HepG2 (cell line): ENCODE results near the gene GDPD4. TPM values are rescaled to one million over a fixed set of nuclear protein-coding genes. Genes with fewer than 3 reads are reported as not detected.

Experiments
- ATAC-seq: fragments of 200-7000 bp; cut with Tn5 transposase; 3 replicates; pipeline ENCODE4 v1.9.1; 2020; ENCODE audit warnings: mild to moderate bottlenecking, moderate library complexity
- BruUV-seq: library from RNA; stranded (reverse); fragments of 400-500 nt; replicated peaks from 2 replicates; lab custom pipeline; 2021; lab: Mats Ljungman, UMichigan
- CTCF ChIA-PET: fragments of 300-600 bp; formaldehyde crosslinking; extraction: SDS; loops from one replicate; lab custom pipeline; 2021; ENCODE audit warnings: low total read pairs, inconsistent platforms, low intra/inter-chr PET ratio; lab: Yijun Ruan, JAX
- POLR2A ChIA-PET: fragments of 350-600 bp; sonication (Branson Sonifier 250); formaldehyde crosslinking; loops from one replicate; lab custom pipeline; 2020; ENCODE audit warnings: antibody characterized with exemption, inconsistent platforms; lab: Yijun Ruan, JAX
- DNase-seq: peaks from one replicate; pipeline ENCODE4 v3.0.0-alpha.2; 2015; ENCODE audit warnings: low spot score
- FAIRE-seq: peaks from 3 replicates; lab custom pipeline; 2011; peaks lifted over from hg19 to GRCh38; lab: Jason Lieb, UNC
- H2AFZ ChIP-seq: one replicate; pipeline ENCODE4 v1.6.1; 2011; ENCODE audit warnings: low read length, inconsistent platforms
- H3K27ac ChIP-seq: fragments of 300-600 bp; 3 replicates; pipeline ENCODE4 v1.8.0; 2011; ENCODE audit warnings: mixed run types, mild to moderate bottlenecking, mixed read lengths, low read length, inconsistent platforms; ENCODE audit not compliant: insufficient read depth; ENCODE audit errors: extremely low read length
- H3K27me3 ChIP-seq, 2 experiments: fragments of 200-600 bp in 1 of 2; 2 replicates in 1 of 2; 3 replicates in 1 of 2; pipeline versions ENCODE4 v1.6.0 to v1.8.0; 2011; ENCODE audit warnings: low read length in 2 of 2, mild to moderate bottlenecking in 2 of 2, moderate library complexity in 2 of 2, inconsistent platforms in 1 of 2; ENCODE audit not compliant: insufficient read depth in 2 of 2, control insufficient read depth in 1 of 2
- H3K36me3 ChIP-seq, 2 experiments: fragments of 200-600 bp in 1 of 2; replicated peaks in 1 of 2; 2 replicates in 1 of 2; 3 replicates in 1 of 2; pipeline versions ENCODE4 v1.5.1 to v1.8.0; 2011; ENCODE audit warnings: low read length in 2 of 2, inconsistent platforms in 1 of 2; ENCODE audit not compliant: insufficient read depth in 2 of 2, control insufficient read depth in 1 of 2
- H3K4me1 ChIP-seq: 2 replicates; pipeline ENCODE4 v1.5.1; 2012; ENCODE audit warnings: low read length, inconsistent platforms; ENCODE audit not compliant: insufficient read depth
- H3K4me2 ChIP-seq: 2 replicates; pipeline ENCODE4 v1.6.0; 2011; ENCODE audit warnings: low read depth, low read length, inconsistent platforms
- H3K4me3 ChIP-seq, 3 experiments: fragments of 200-600 bp in 1 of 3; sonication (generic), shearing (Covaris generic) in 1 of 3; replicated peaks in 1 of 3; 2 replicates each; pipeline ENCODE4 v1.5.1; 2011 to 2016; ENCODE audit warnings: low read length in 3 of 3, inconsistent platforms in 2 of 3, low read depth in 2 of 3, mild to moderate bottlenecking in 2 of 3, control low read depth in 1 of 3, mixed read lengths in 1 of 3; ENCODE audit not compliant: insufficient read depth in 1 of 3
- H3K79me2 ChIP-seq: one replicate; pipeline ENCODE4 v1.6.1; 2011; ENCODE audit warnings: low read length, inconsistent platforms; ENCODE audit not compliant: insufficient read depth
- H3K9ac ChIP-seq: 2 replicates; pipeline ENCODE4 v1.6.0; 2011; ENCODE audit warnings: mild to moderate bottlenecking, low read depth, low read length, inconsistent platforms; ENCODE audit not compliant: insufficient read depth
- H3K9me3 ChIP-seq: 2 replicates; pipeline ENCODE4 v1.5.1; 2012; ENCODE audit warnings: mild to moderate bottlenecking, low read length
- H4K20me1 ChIP-seq: 2 replicates; pipeline ENCODE4 v1.6.0; 2011; ENCODE audit warnings: inconsistent platforms, mild to moderate bottlenecking, low read length, moderate library complexity; ENCODE audit not compliant: insufficient read depth
- ELF4 ChIP-seq: sonication (generic); formaldehyde crosslinking; IDR thresholded peaks from 2 replicates; pipeline ENCODE4 v1.5.0; 2020; ENCODE audit warnings: missing genetic modification reagents, mild to moderate bottlenecking, moderate library complexity, borderline replicate concordance
- HES4 ChIP-seq: sonication (generic); formaldehyde crosslinking; IDR thresholded peaks from 2 replicates; pipeline ENCODE4 v1.9.0; 2021; ENCODE audit warnings: mild to moderate bottlenecking, missing genetic modification reagents, borderline replicate concordance
- MTF1 ChIP-seq: sonication (generic); formaldehyde crosslinking; IDR thresholded peaks from 2 replicates; pipeline ENCODE4 v1.5.0; 2020; ENCODE audit warnings: missing genetic modification reagents
- POLR2G ChIP-seq: fragments of 200-400 bp; formaldehyde crosslinking; IDR thresholded peaks from 2 replicates; pipeline ENCODE4 v1.6.1; 2018; ENCODE audit warnings: mild to moderate bottlenecking, low read depth, low read length, moderate library complexity
- TBP ChIP-seq: sonication (generic); formaldehyde crosslinking; IDR thresholded peaks from 2 replicates; pipeline ENCODE4 v1.5.0; 2020; ENCODE audit warnings: missing genetic modification reagents
- ZMAT3 ChIP-seq: sonication (generic); formaldehyde crosslinking; conservative IDR thresholded peaks from 2 replicates; pipeline ENCODE4 v1.7.0; 2021; ENCODE audit warnings: missing genetic modification reagents
- ZNF496 ChIP-seq: sonication (generic); formaldehyde crosslinking; IDR thresholded peaks from 2 replicates; pipeline ENCODE4 v1.8.1; 2023; ENCODE audit warnings: mild to moderate bottlenecking, moderate library complexity, missing genetic modification reagents; ENCODE audit not compliant: insufficient replicate concordance
- ZSCAN25 ChIP-seq: sonication (generic); formaldehyde crosslinking; IDR thresholded peaks from 2 replicates; pipeline ENCODE4 v1.8.0; 2022; ENCODE audit warnings: mild to moderate bottlenecking, missing genetic modification reagents
- WGBS: methylation state at CpG from one replicate; pipeline ENCODE4 v1.1.6; 2017; ENCODE audit warnings: low lambda C conversion rate; 5-methylcytosine and 5-hydroxymethylcytosine counted together
- in situ Hi-C: cut with HindIII; loops from 2 replicates; pipeline ENCODE4 v1.10.0; 2017; ENCODE audit warnings: low pct_unique_long_range_greater_than_20kb; ENCODE audit not compliant: extremely low pct_ligation_motif_present
- intact Hi-C: fragments of 100-400 bp; cut with micrococcal nuclease; formaldehyde crosslinking; loops from one replicate; pipeline ENCODE4 v1.10.0; 2022; ENCODE audit not compliant: unreplicated experiment
- polyA plus RNA-seq, 8 experiments: library from polyadenylated mRNA; depleted of rRNA in 3 of 8; stranded (reverse) in 7 of 8; unstranded in 1 of 8; fragments of >200 nt; fragmentation: Illumina TruSeq in 4 of 8; extraction: Trizol in 4 of 8; gene quantifications; 2 replicates each; pipeline versions ENCODE4 v1.2.1 to v1.2.3, GENCODE V29; 2011 to 2016; ENCODE audit warnings: low read depth in 4 of 8, missing spikeins in 1 of 8, mixed read lengths in 1 of 8; ENCODE audit not compliant: insufficient read depth in 1 of 8
- total RNA-seq, 5 experiments: library from RNA; depleted of rRNA; stranded (reverse); fragments of >200 nt; fragmentation: Illumina TruSeq; extraction: Trizol; gene quantifications; 2 replicates each; pipeline ENCODE4 v1.2.3, GENCODE V29; 2016; ENCODE audit warnings: low read depth in 1 of 5
- TF ChIP-seq, protein P1 (sequence below): sonication (generic); formaldehyde crosslinking; IDR thresholded peaks from 2 replicates; pipeline ENCODE4 v1.5.0; 2020; ENCODE audit warnings: missing genetic modification reagents
- TF ChIP-seq, protein P2 (sequence below): sonication (generic); formaldehyde crosslinking; IDR thresholded peaks from 2 replicates; pipeline ENCODE4 v1.4.0; 2020; ENCODE audit warnings: mild to moderate bottlenecking, low read depth, missing genetic modification reagents
- TF ChIP-seq, protein P3 (sequence below): sonication (generic); formaldehyde crosslinking; IDR thresholded peaks from 2 replicates; pipeline ENCODE4 v1.4.0; 2020; ENCODE audit warnings: missing genetic modification reagents, borderline replicate concordance
- TF ChIP-seq, protein P4 (sequence below): sonication (generic); formaldehyde crosslinking; IDR thresholded peaks from 2 replicates; pipeline ENCODE4 v1.8.1; 2023; ENCODE audit warnings: mild to moderate bottlenecking, missing genetic modification reagents
- TF ChIP-seq, protein P5 (sequence below): sonication (generic); formaldehyde crosslinking; IDR thresholded peaks from 2 replicates; pipeline ENCODE4 v1.4.0; 2020; ENCODE audit warnings: missing genetic modification reagents

Gene GDPD4
- total and polyA plus RNA-seq, 2 of the 13 experiments (the other 11 are each of a cell fraction or from before 2014, with no cell fraction given), result not detected

DNA sequence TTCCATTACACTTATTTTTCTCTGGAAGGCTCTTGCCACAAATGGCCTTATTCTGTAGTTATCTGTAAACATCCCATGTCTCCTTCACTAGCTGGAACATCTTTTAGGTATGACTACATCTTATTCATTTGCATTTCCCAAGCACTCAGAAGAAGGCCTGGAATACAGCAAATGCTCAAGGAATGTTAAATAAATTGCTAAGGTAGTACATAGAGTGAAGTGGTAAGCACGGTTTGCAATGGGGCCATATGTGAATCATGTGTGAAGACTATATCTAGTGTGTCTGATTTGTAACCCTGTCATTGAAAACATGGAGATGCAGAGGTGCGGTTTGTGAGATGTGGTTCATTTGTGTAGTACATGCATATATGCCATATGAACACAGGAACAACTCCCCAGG is 33.5 kb downstream of the GDPD4 start (continued):
- TF ChIP-seq ELF4 (CRISPR knock-in tag) (no peak), MTF1 (CRISPR knock-in tag) (no peak), HES4 (CRISPR knock-in tag) (no peak), ZMAT3 (no peak), TBP (CRISPR knock-in tag) (no peak)
- TF ChIP-seq, protein P1, sequence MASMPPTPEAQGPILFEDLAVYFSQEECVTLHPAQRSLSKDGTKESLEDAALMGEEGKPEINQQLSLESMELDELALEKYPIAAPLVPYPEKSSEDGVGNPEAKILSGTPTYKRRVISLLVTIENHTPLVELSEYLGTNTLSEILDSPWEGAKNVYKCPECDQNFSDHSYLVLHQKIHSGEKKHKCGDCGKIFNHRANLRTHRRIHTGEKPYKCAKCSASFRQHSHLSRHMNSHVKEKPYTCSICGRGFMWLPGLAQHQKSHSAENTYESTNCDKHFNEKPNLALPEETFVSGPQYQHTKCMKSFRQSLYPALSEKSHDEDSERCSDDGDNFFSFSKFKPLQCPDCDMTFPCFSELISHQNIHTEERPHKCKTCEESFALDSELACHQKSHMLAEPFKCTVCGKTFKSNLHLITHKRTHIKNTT (CRISPR knock-in tag), result no peak

DNA sequence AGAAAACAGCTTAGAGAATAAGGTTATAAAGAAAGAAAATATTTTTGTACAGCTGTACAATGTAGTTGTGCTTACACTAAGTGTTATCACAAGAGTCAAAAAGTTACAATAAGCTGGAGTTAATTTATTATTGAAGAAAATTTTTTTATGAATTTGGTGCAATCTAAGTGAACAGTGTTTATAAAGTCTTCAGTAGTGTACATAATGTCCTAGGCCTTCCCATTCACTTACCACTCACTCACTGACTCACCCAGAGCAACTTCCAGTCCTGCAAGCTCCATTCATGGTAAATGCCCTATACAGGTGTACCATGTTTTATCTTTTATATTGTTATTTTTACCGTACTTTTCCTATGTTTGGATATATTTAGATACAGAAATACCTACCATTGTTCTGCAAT is 34.7 kb downstream of the GDPD4 start:
- ATAC-seq (no peak), DNase-seq (no peak), FAIRE-seq (no peak)
- Histone ChIP-seq H2AFZ (no peak overlapping the region), H3K9ac (no peak overlapping the region), H4K20me1 (no peaks in the 10 kb centered on the region), H3K36me3 (no peaks in the 10 kb centered on the region), H3K27ac (no peak overlapping the region), H3K27me3 (no peaks in the 10 kb centered on the region), H3K9me3 (peaks cover 10% of the 10 kb centered on the region; the same call in 1 of the 2 replicates), H3K4me1 (no peaks in the 10 kb centered on the region), H3K4me2 (no peak overlapping the region), H3K79me2 (no peaks in the 10 kb centered on the region), H3K4me3 (no peak overlapping the region)
- intact Hi-C loops, result no loop called here
- CTCF ChIA-PET, result no interaction called here
- in situ Hi-C loops, result no loop called here
- WGBS, result 3% methylated on average over 1 of the region's 1 CpG
- POLR2A ChIA-PET, result no interaction called here
- no TSS peak for BruUV-seq
- TF ChIP-seq, protein P2, sequence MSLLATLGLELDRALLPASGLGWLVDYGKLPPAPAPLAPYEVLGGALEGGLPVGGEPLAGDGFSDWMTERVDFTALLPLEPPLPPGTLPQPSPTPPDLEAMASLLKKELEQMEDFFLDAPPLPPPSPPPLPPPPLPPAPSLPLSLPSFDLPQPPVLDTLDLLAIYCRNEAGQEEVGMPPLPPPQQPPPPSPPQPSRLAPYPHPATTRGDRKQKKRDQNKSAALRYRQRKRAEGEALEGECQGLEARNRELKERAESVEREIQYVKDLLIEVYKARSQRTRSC (CRISPR knock-in tag), result no peak
- TF ChIP-seq POLR2G (no peak), ZNF496 (no peak), ZSCAN25 (CRISPR knock-in tag) (no peak)
- TF ChIP-seq, protein P3, sequence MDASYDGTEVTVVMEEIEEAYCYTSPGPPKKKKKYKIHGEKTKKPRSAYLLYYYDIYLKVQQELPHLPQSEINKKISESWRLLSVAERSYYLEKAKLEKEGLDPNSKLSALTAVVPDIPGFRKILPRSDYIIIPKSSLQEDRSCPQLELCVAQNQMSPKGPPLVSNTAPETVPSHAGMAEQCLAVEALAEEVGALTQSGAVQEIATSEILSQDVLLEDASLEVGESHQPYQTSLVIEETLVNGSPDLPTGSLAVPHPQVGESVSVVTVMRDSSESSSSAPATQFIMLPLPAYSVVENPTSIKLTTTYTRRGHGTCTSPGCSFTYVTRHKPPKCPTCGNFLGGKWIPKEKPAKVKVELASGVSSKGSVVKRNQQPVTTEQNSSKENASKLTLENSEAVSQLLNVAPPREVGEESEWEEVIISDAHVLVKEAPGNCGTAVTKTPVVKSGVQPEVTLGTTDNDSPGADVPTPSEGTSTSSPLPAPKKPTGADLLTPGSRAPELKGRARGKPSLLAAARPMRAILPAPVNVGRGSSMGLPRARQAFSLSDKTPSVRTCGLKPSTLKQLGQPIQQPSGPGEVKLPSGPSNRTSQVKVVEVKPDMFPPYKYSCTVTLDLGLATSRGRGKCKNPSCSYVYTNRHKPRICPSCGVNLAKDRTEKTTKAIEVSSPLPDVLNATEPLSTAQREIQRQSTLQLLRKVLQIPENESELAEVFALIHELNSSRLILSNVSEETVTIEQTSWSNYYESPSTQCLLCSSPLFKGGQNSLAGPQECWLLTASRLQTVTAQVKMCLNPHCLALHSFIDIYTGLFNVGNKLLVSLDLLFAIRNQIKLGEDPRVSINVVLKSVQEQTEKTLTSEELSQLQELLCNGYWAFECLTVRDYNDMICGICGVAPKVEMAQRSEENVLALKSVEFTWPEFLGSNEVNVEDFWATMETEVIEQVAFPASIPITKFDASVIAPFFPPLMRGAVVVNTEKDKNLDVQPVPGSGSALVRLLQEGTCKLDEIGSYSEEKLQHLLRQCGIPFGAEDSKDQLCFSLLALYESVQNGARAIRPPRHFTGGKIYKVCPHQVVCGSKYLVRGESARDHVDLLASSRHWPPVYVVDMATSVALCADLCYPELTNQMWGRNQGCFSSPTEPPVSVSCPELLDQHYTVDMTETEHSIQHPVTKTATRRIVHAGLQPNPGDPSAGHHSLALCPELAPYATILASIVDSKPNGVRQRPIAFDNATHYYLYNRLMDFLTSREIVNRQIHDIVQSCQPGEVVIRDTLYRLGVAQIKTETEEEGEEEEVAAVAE (CRISPR knock-in tag), result no peak
- TF ChIP-seq, protein P4, sequence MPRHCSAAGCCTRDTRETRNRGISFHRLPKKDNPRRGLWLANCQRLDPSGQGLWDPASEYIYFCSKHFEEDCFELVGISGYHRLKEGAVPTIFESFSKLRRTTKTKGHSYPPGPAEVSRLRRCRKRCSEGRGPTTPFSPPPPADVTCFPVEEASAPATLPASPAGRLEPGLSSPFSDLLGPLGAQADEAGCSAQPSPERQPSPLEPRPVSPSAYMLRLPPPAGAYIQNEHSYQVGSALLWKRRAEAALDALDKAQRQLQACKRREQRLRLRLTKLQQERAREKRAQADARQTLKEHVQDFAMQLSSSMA, result no peak
- TF ChIP-seq, protein P5, sequence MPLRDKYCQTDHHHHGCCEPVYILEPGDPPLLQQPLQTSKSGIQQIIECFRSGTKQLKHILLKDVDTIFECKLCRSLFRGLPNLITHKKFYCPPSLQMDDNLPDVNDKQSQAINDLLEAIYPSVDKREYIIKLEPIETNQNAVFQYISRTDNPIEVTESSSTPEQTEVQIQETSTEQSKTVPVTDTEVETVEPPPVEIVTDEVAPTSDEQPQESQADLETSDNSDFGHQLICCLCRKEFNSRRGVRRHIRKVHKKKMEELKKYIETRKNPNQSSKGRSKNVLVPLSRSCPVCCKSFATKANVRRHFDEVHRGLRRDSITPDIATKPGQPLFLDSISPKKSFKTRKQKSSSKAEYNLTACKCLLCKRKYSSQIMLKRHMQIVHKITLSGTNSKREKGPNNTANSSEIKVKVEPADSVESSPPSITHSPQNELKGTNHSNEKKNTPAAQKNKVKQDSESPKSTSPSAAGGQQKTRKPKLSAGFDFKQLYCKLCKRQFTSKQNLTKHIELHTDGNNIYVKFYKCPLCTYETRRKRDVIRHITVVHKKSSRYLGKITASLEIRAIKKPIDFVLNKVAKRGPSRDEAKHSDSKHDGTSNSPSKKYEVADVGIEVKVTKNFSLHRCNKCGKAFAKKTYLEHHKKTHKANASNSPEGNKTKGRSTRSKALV (CRISPR knock-in tag), result no peak
